Measurements from ENCODE around the gene TCHHL1. TPM values are rescaled to one million over a fixed set of nuclear protein-coding genes. Genes with fewer than 3 reads are reported as not detected.

Gene TCHHL1
- total and polyA plus RNA-seq, 10 of the 15 experiments (the other 5 are each of a cell fraction or from before 2014, with no cell fraction given): not detected

DNA sequence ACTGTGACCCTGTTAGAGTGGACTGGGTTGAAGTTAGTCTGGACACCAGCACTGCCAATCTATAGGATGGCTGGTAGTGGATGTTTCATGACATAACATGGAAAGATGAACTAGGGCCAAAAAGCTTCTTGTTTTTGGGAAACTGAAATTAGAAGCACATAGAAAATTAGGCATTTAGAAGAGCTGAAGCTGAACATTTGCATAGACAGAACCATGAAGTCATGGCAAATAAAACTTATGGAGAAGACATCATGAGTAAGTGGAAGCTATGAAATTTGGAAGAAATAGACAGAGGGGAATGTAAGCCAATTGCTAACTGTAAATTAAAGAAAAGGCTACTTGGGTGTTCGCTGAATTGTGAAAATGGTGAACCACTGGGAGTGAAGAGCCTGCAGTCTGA, 49.4 kb downstream of the TCHHL1 start:
- BruUV-seq (replicated peaks): no TSS peak
- WGBS (ENCODE audit: insufficient coverage, insufficient replicate concordance, low lambda C conversion rate, missing lambda C conversion rate): 91% methylated on average over 1 of the region's 1 CpG

More for the DNA sequence above, 49.4 kb downstream of the TCHHL1 start:
- Histone ChIP-seq H4K20me1 (ENCODE audit: control insufficient read depth, insufficient read depth) (no peaks in the 10 kb centered on the region), H3K27me3 (replicated peaks in 1 of 2; ENCODE audit: control insufficient read depth in 2 of 2, insufficient read depth in 2 of 2, low read length in 1 of 2) (no peaks in the 10 kb centered on the region; a peak in 1 of 4 replicates), H3K27ac (ENCODE audit: control insufficient read depth, insufficient read depth) (no peak overlapping the region), H3K4me2 (ENCODE audit: control insufficient read depth, insufficient read depth) (no peak overlapping the region), H3K9ac (ENCODE audit: control insufficient read depth, insufficient read depth, low read length) (no peak overlapping the region), H3K9me3 (replicated peaks; ENCODE audit: control insufficient read depth, insufficient read depth, low read length) (no peaks in the 10 kb centered on the region), H3K36me3 (ENCODE audit: control insufficient read depth in 2 of 2, insufficient read depth in 2 of 2, low read length in 1 of 2) (no peaks in the 10 kb centered on the region), H3K4me3 (no peak overlapping the region), H3K4me1 (ENCODE audit: control insufficient read depth, insufficient read depth, low read length) (peaks cover 12% of the 10 kb centered on the region), H3K79me2 (ENCODE audit: control insufficient read depth, insufficient read depth, low read length) (no peaks in the 10 kb centered on the region), H2AFZ (ENCODE audit: control insufficient read depth, low read depth, low read length) (no peak overlapping the region)
- ChIA-PET RAD21 (ENCODE audit: unreplicated experiment) (no interaction called here), CTCF (interaction anchor here (0.6 to 2.7 kb wide), 4 partner anchors 12 to 419 kb away, joined by 3 to 8 read pairs (median 6); no protein-coding TSS in a partner anchor), SMC1A (ENCODE audit: uncharacterized antibody, unreplicated experiment) (no interaction called here), POLR2A (no interaction called here)
- in situ Hi-C loops (cut with MboI): no loop called here
- no peak for DNase-seq (ENCODE audit: low read depth, low spot score)
- intact Hi-C loops (cut with micrococcal nuclease; ENCODE audit: unreplicated experiment): no loop called here
- no peak for TF ChIP-seq RAD51 (IDR thresholded peaks at IDR 0.05)
- no peak for TF ChIP-seq NRF1 (conservative IDR thresholded peaks at IDR 0.05; ENCODE audit: low read depth, low read length)
- TF ChIP-seq, protein P1, sequence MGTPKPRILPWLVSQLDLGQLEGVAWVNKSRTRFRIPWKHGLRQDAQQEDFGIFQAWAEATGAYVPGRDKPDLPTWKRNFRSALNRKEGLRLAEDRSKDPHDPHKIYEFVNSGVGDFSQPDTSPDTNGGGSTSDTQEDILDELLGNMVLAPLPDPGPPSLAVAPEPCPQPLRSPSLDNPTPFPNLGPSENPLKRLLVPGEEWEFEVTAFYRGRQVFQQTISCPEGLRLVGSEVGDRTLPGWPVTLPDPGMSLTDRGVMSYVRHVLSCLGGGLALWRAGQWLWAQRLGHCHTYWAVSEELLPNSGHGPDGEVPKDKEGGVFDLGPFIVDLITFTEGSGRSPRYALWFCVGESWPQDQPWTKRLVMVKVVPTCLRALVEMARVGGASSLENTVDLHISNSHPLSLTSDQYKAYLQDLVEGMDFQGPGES (IDR thresholded peaks at IDR 0.05): no peak
- TF ChIP-seq, protein P2, sequence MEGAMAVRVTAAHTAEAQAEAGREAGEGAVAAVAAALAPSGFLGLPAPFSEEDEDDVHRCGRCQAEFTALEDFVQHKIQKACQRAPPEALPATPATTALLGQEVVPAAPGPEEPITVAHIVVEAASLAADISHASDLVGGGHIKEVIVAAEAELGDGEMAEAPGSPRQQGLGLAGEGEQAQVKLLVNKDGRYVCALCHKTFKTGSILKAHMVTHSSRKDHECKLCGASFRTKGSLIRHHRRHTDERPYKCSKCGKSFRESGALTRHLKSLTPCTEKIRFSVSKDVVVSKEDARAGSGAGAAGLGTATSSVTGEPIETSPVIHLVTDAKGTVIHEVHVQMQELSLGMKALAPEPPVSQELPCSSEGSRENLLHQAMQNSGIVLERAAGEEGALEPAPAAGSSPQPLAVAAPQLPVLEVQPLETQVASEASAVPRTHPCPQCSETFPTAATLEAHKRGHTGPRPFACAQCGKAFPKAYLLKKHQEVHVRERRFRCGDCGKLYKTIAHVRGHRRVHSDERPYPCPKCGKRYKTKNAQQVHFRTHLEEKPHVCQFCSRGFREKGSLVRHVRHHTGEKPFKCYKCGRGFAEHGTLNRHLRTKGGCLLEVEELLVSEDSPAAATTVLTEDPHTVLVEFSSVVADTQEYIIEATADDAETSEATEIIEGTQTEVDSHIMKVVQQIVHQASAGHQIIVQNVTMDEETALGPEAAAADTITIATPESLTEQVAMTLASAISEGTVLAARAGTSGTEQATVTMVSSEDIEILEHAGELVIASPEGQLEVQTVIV (IDR thresholded peaks at IDR 0.05; ENCODE audit: borderline replicate concordance, partially characterized antibody): no peak
- TF ChIP-seq IKZF1 (conservative IDR thresholded peaks at IDR 0.05): no peak
- TF ChIP-seq, protein P3, sequence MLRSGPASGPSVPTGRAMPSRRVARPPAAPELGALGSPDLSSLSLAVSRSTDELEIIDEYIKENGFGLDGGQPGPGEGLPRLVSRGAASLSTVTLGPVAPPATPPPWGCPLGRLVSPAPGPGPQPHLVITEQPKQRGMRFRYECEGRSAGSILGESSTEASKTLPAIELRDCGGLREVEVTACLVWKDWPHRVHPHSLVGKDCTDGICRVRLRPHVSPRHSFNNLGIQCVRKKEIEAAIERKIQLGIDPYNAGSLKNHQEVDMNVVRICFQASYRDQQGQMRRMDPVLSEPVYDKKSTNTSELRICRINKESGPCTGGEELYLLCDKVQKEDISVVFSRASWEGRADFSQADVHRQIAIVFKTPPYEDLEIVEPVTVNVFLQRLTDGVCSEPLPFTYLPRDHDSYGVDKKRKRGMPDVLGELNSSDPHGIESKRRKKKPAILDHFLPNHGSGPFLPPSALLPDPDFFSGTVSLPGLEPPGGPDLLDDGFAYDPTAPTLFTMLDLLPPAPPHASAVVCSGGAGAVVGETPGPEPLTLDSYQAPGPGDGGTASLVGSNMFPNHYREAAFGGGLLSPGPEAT (IDR thresholded peaks at IDR 0.05; ENCODE audit: low read depth): no peak
- TF ChIP-seq EGR1 (IDR thresholded peaks at IDR 0.05; ENCODE audit: borderline replicate concordance in 1 of 2, low read depth in 2 of 2, low read length in 2 of 2): no peak
- no peak for TF ChIP-seq ATF2 (IDR thresholded peaks at IDR 0.05; ENCODE audit: low read length)
- no peak for TF ChIP-seq CEBPB (IDR thresholded peaks at IDR 0.05; ENCODE audit: borderline replicate concordance in 1 of 2, low read depth in 2 of 2, low read length in 2 of 2)
- TF ChIP-seq NBN (IDR thresholded peaks at IDR 0.05): no peak
- TF ChIP-seq, protein P4, sequence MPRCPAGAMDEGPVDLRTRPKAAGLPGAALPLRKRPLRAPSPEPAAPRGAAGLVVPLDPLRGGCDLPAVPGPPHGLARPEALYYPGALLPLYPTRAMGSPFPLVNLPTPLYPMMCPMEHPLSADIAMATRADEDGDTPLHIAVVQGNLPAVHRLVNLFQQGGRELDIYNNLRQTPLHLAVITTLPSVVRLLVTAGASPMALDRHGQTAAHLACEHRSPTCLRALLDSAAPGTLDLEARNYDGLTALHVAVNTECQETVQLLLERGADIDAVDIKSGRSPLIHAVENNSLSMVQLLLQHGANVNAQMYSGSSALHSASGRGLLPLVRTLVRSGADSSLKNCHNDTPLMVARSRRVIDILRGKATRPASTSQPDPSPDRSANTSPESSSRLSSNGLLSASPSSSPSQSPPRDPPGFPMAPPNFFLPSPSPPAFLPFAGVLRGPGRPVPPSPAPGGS (IDR thresholded peaks at IDR 0.05; ENCODE audit: borderline replicate concordance, insufficient read depth, low read depth, low read length, poor library complexity, severe bottlenecking): no peak
- TF ChIP-seq RAD21 (IDR thresholded peaks at IDR 0.05; ENCODE audit: insufficient read depth, low read depth, low read length): no peak
- no peak for TF ChIP-seq SIX5 (IDR thresholded peaks at IDR 0.05; ENCODE audit: low read depth, low read length, severe bottlenecking)
- ATAC-seq: no peak
- no peak for FAIRE-seq
